Activated CD8-positive, alpha-beta memory T cell treated with anti-CD3 and anti-CD28 coated beads, Interleukin-2, amount 10 ng/mL, durations not matched to agents 7 days and 5 days (primary cell): ENCODE data around the gene PCTP. TPM values are rescaled to one million over a fixed set of nuclear protein-coding genes. Genes with fewer than 3 reads are reported as not detected.

Source experiments
- ATAC-seq: fragments of 150-1000 bp; cut with Tn5 transposase; one replicate; pipeline ENCODE4 v1.10.0; 2021; ENCODE audit warnings: moderate library complexity
- CTCF ChIA-PET: fragments of 350-600 bp; sonication (Branson Sonifier 250); formaldehyde crosslinking; loops from one replicate; lab custom pipeline; 2021; ENCODE audit warnings: antibody characterized with exemption; lab: Charles Lee
- DNase-seq: peaks from one replicate; pipeline ENCODE4 v3.0.0-alpha.2; 2020
- H3K27ac Mint-ChIP-seq: one replicate; pipeline ENCODE4 v1.8.0; 2021; ENCODE audit warnings: mild to moderate bottlenecking, mixed read lengths
- H3K27me3 Mint-ChIP-seq: one replicate; pipeline ENCODE4 v1.8.0; 2021; ENCODE audit warnings: mixed read lengths
- H3K36me3 Mint-ChIP-seq: one replicate; pipeline ENCODE4 v1.8.0; 2021; ENCODE audit warnings: mild to moderate bottlenecking, mixed read lengths
- H3K4me1 Mint-ChIP-seq: one replicate; pipeline ENCODE4 v1.8.0; 2021; ENCODE audit warnings: mixed read lengths
- H3K4me3 Mint-ChIP-seq: one replicate; pipeline ENCODE4 v1.8.0; 2021; ENCODE audit warnings: mild to moderate bottlenecking, moderate library complexity, mixed read lengths
- H3K9me3 Mint-ChIP-seq: one replicate; pipeline ENCODE4 v1.8.0; 2022; ENCODE audit warnings: low read depth, mixed read lengths
- total RNA-seq, 2 experiments: library from RNA; stranded (reverse); gene quantifications; one replicate each; pipeline ENCODE4 v1.2.3, GENCODE V29; 2021

Gene PCTP
- total RNA-seq, 2 experiments from 2014 or later: 6.4 to 9.9 TPM

DNA sequence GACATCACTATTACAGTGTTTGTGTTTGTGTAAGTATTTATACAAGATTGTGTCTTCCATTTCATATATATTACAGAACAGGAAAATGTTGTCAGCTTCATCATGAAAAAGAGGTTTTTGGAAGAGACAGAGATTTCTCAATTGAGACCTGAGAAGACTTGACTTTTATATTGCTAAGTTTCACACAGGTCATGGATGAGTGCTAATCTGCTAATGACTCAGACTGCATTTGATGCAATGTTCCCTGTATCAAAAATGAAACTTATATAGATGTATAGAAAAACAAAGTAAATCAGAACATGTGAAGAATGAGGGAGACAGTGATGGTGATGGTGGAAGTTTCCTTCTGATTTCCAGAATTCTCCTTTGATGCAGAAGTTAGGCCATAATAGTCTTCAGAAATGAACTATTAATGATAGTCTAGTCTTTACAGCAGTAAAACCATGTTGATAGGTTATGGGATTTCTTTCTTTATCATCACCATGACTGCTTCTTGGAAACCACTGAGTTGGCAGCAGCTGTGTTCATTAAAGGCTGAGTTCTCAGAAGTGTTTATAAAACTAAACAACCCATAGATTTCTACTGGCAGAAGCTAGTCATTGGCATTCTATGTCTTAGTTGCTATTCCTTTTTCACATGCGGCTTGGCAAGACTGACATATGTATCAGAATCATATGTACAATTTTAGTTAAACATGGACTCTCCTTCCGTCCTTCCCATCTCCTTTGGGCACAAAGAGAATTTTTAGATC is 56.1 kb downstream of the PCTP start:
- CTCF ChIA-PET: no interaction called here
- ATAC-seq: no peak
- Mint-ChIP-seq H3K9me3 (no peaks in the 10 kb centered on the region), H3K36me3 (no peaks in the 10 kb centered on the region), H3K27ac (no peak overlapping the region), H3K27me3 (peaks cover 3% of the 10 kb centered on the region), H3K4me3 (no peak overlapping the region), H3K4me1 (peaks cover 5% of the 10 kb centered on the region)
- DNase-seq: no peak

GRCh38 chr17:55811536-55811935 is 60.7 kb downstream of the PCTP start:
- Mint-ChIP-seq H3K9me3 (no peaks in the 10 kb centered on the region), H3K4me3 (no peak overlapping the region), H3K4me1 (peaks cover 5% of the 10 kb centered on the region), H3K36me3 (no peaks in the 10 kb centered on the region), H3K27ac (no peak overlapping the region), H3K27me3 (peaks cover 2% of the 10 kb centered on the region)
- CTCF ChIA-PET: no interaction called here
- no peak for ATAC-seq
- DNase-seq: no peak

DNA sequence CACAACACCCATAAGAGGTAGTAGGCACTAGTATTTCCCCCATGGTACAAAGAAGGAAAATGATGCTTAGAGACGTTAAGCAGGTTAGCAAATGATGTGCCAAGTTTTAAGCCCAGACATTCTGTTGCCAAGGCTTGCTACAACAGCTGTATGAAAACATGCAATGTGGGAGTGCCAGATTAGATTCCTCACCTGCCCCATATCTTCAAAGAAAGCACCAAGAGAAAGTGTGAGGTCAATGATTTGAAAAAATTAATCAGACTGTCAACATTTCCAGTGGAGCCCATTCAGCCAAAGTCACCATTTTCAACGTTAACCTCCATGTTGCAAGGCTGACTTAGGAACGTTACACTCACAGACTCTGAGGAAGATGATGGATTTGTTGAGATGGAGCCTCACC is 61.5 kb downstream of the PCTP start:
- no peak for ATAC-seq
- H3K4me1 Mint-ChIP-seq: peaks cover under 1% of the 10 kb centered on the region
- H3K9me3 Mint-ChIP-seq: no peaks in the 10 kb centered on the region
- CTCF ChIA-PET: no interaction called here
- H3K27ac Mint-ChIP-seq: no peak overlapping the region
- DNase-seq: no peak
- H3K4me3 Mint-ChIP-seq: no peak overlapping the region
- peaks cover 6% of the 10 kb centered on the region for H3K27me3 Mint-ChIP-seq
- H3K36me3 Mint-ChIP-seq: no peaks in the 10 kb centered on the region

DNA sequence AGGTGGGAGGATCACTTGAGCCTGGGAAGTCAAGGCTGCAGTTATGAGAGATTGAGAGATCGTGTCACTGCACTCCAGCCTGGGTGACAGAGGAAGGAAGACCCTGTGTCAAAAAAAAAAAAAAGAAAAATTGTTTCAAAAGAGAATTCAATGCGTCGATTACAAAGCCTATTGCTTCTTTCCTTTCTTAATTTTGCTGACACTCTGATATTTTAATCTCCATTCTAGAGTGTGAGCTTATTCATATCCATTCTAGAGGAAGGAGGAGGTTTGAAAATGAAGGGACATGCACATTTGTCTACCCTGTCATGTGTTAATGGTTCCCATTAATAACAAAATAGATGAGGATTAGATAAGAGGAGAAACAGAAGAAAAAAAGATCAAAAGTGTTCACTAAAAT is 63.1 kb downstream of the PCTP start:
- Mint-ChIP-seq H3K27me3 (peaks cover 12% of the 10 kb centered on the region), H3K36me3 (no peaks in the 10 kb centered on the region), H3K4me1 (peaks cover 2% of the 10 kb centered on the region), H3K9me3 (no peaks in the 10 kb centered on the region), H3K4me3 (no peak overlapping the region), H3K27ac (no peak overlapping the region)
- no peak for ATAC-seq
- CTCF ChIA-PET: no interaction called here
- no peak for DNase-seq

GRCh38 chr17:55814377-55814776 is 63.5 kb downstream of the PCTP start:
- no peak for DNase-seq
- Mint-ChIP-seq H3K36me3 (no peaks in the 10 kb centered on the region), H3K4me3 (no peak overlapping the region), H3K9me3 (no peaks in the 10 kb centered on the region), H3K27me3 (peaks cover 12% of the 10 kb centered on the region), H3K27ac (no peak overlapping the region), H3K4me1 (peaks cover 2% of the 10 kb centered on the region)
- CTCF ChIA-PET: no interaction called here
- ATAC-seq: no peak

DNA sequence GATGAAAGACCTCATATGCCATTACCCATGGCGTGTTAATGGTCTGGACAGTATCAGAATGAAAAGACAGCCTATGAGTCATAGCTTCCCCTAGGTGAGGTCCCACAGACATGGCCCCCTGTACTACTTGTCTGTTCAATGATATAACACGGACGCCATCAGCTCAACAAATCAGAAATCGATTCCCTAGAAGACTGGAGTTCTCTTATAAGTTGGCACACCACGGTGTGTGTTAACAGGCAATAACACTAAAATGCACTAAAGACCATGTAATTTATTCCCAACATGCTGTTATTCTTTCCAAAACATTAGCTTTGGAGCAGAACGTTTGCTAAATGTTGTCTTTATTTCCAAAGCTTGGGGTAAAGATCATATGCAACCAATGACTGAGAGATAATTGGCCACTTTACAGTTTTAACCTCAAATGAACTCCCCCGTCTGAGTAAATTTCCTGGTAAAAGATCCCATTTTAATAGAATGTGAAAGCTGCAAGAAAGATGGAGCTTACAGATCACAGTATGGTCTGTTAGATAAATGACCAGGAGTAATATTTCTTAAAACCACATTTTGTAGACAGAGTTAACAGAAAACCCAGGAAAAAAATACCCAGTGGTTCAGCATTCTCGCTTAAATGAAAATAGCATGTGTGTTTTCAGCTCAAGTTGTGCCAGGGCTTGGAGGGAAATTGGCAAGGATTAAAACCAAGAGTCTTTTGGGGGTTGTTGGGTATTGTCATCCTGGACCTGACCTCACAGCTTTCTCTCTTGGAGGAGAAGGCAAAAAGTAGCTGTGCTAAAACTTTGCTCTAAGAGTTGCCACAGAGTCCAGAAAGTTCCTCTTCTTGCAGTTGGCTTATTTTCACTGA is 65.9 kb downstream of the PCTP start:
- H3K36me3 Mint-ChIP-seq: no peaks in the 10 kb centered on the region
- no peak for ATAC-seq
- no peak for DNase-seq
- peaks cover 2% of the 10 kb centered on the region for H3K4me1 Mint-ChIP-seq
- peaks cover 2% of the 10 kb centered on the region for H3K9me3 Mint-ChIP-seq
- H3K27ac Mint-ChIP-seq: no peak overlapping the region
- H3K4me3 Mint-ChIP-seq: no peak overlapping the region
- H3K27me3 Mint-ChIP-seq: peaks cover 12% of the 10 kb centered on the region
- CTCF ChIA-PET: no interaction called here

- H3K9me3 Mint-ChIP-seq: peaks cover 2% of the 10 kb centered on the region
- no peaks in the 10 kb centered on the region for H3K36me3 Mint-ChIP-seq
- DNase-seq (no peak), ATAC-seq (no peak)
- peaks cover 16% of the 10 kb centered on the region for H3K27me3 Mint-ChIP-seq
- H3K4me3 Mint-ChIP-seq: no peak overlapping the region
- peaks cover 2% of the 10 kb centered on the region for H3K4me1 Mint-ChIP-seq
- CTCF ChIA-PET: no interaction called here
- H3K27ac Mint-ChIP-seq: no peak overlapping the region
These were observed 66.5 kb downstream of the PCTP start for GRCh38 chr17:55817397-55817709.

DNA sequence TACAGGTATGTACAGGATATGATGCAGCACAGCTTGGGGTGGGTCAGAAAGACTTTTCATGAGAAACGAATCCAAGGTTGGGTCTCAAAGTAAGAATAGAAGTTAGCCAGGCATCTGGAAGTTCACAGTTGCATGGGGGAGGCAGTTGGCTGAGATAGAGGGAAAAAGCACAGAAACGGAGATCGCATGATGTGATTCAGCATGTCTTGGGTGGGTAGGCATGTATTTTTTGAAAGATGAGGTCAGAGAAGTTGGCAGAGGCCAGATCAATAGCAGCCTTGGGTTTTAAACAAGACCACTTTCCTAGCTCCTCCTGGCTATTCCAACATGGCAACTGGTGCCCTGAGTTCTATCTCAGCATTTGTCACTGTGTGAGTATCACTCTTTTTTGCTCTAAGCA is 67.2 kb downstream of the PCTP start:
- Mint-ChIP-seq H3K27ac (no peak overlapping the region), H3K4me3 (no peak overlapping the region), H3K9me3 (peaks cover 2% of the 10 kb centered on the region), H3K27me3 (peaks cover 16% of the 10 kb centered on the region), H3K4me1 (peaks cover 2% of the 10 kb centered on the region), H3K36me3 (no peaks in the 10 kb centered on the region)
- DNase-seq (no peak), ATAC-seq (no peak)
- CTCF ChIA-PET: no interaction called here

DNA sequence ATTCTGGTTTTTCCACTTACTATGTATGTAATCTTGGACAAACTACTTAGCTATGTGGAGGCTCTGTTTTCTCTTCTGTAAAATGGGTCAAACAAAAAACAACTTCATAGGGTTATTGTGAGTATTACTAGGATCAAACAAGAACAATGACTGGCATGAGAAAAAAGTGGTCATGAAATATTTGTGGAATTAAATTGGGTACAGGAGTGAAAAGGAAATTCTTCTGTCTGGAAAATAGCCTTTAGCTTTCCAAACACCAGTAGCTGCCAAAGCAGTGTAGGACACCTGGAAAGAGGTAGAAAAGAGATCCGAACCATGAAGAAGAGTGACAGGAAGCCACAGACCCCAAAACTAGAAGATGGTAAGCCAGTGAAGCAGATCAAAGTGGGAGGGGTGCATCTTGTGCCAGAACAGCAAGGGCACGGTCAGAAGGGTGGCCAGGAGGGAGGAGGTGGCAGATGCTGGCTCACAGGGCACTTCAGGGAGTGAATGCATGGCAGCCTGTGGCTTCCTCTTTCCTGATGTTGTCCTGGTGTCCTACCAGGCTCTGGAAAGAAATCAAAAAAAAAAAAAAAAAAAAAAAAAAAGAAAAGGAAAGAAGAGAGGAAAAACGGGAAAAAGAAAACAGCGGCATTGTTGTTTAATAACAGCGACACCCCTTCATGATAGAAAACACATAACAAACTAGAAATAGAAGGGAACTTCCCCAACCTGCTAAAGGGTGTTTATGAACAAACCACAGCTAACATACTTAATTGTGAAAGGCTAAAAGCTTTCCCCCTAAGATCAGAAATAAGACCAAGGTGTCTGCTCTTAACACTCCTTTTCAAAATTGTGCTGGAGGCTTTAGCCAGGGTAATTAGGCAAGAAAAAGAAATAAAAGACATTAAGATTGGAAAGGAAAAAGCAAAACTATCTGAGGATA is 67.9 kb downstream of the PCTP start:
- Mint-ChIP-seq H3K27ac (no peak overlapping the region), H3K4me1 (peaks cover 2% of the 10 kb centered on the region), H3K27me3 (peaks cover 16% of the 10 kb centered on the region), H3K36me3 (no peaks in the 10 kb centered on the region), H3K4me3 (no peak overlapping the region), H3K9me3 (peaks cover 2% of the 10 kb centered on the region)
- CTCF ChIA-PET: no interaction called here
- DNase-seq (no peak), ATAC-seq (no peak)

DNA sequence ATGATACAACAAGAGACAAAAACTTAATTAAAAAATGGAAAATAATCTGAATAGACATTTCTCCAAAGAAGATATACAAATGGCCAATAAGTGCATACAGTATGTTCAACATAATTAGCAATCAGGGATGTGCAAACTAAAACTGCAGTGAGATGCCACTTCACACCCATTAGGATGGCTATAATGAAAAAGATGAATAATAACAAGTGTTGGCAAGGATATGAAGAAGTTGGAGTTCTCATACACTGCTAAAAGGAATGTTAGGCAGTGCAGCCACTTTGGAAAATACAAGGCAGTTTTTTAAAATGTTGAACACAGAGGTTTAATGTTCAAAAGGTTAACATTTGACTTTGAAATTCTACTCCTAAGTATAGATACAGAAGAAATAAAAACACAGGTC is 69.8 kb downstream of the PCTP start:
- CTCF ChIA-PET: interaction anchor here (0.8 kb wide), 1 partner anchor 106 kb away, joined by 4 read pairs; no protein-coding TSS in a partner anchor
- Mint-ChIP-seq H3K4me3 (no peak overlapping the region), H3K4me1 (peaks cover 2% of the 10 kb centered on the region), H3K36me3 (no peaks in the 10 kb centered on the region), H3K27ac (no peak overlapping the region), H3K27me3 (peaks cover 16% of the 10 kb centered on the region), H3K9me3 (peaks cover 2% of the 10 kb centered on the region)
- no peak for DNase-seq
- ATAC-seq: no peak

DNA sequence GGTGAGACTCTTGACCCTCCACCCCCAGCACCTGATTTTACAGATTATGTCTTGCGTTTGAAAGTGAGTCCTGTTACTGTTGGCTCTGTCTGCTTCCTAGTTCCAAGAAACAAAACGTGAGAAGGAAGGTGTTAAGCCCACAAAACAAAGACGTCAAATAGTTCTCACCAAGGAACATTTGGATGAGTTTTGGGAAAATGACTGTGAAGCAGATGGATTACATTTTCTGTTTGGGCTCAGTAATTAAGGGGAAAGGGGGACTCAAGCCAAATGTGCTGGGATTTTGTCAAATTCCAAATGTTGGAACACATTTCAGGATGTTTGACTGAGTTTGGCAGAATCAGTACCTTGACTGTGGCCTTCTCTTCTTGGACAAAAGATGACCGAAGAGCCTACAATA is 71.2 kb downstream of the PCTP start:
- ATAC-seq: no peak
- Mint-ChIP-seq H3K9me3 (peaks cover 2% of the 10 kb centered on the region), H3K4me1 (peaks cover 2% of the 10 kb centered on the region), H3K27me3 (peaks cover 11% of the 10 kb centered on the region), H3K36me3 (no peaks in the 10 kb centered on the region), H3K27ac (no peak overlapping the region), H3K4me3 (no peak overlapping the region)
- DNase-seq: no peak
- CTCF ChIA-PET: interaction anchor here (0.7 kb wide), 1 partner anchor 23 kb away, joined by 3 read pairs; no protein-coding TSS in a partner anchor

DNA sequence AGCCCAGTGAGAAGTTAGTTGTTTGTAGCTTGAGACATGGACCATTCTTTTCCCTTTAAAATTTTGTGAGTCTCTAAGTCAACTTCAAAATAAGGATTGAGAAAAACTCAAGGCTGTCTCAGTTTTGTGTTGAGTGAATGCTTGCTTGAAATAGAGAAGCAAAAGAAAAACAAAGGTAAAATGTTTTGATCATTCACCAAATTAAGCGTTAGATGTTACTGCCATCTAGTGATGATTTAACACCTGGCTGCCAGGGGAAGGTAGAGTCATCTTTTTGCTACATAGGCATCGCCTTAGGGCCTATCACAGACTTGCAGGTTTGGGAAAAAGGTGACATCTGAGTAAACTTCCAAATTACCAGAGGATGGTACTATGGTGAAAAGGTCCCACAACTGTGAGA is 74.4 kb downstream of the PCTP start:
- no peak for ATAC-seq
- H3K27me3 Mint-ChIP-seq: peaks cover 6% of the 10 kb centered on the region
- no peaks in the 10 kb centered on the region for H3K36me3 Mint-ChIP-seq
- no peak overlapping the region for H3K27ac Mint-ChIP-seq
- CTCF ChIA-PET: no interaction called here
- no peaks in the 10 kb centered on the region for H3K4me1 Mint-ChIP-seq
- H3K9me3 Mint-ChIP-seq: peaks cover 2% of the 10 kb centered on the region
- DNase-seq: no peak
- no peak overlapping the region for H3K4me3 Mint-ChIP-seq
